GM19351 (cell line): ENCODE measurements around the gene CCR7.
A peak's percentile ranks its signal among the peaks of the same experiment; 100 is the strongest.

Source experiments
- ATAC-seq: cut with Tn5 transposase; IDR thresholded peaks from one replicate; pipeline ENCODE4 v1.9.1; 2021; ENCODE audit warnings: mild to moderate bottlenecking, moderate library complexity; ENCODE audit not compliant: unreplicated experiment

CCR7 gene

GRCh38 chr17:40563220-40564052, 1.8 kb downstream of the CCR7 start:
- no peak for ATAC-seq

GRCh38 chr17:40562838-40563219, 2.4 kb downstream of the CCR7 start:
- ATAC-seq, result no peak

GRCh38 chr17:40561871-40562611, 3.2 kb downstream of the CCR7 start:
- ATAC-seq, result peak; percentile 38

GRCh38 chr17:40561294-40561870, 3.9 kb downstream of the CCR7 start:
- no peak for ATAC-seq

- ATAC-seq, result peak; percentile 47
Measured at GRCh38 chr17:40560592-40561293, 4.5 kb downstream of the CCR7 start.

GRCh38 chr17:40559954-40560591, 5.2 kb downstream of the CCR7 start:
- ATAC-seq, result no peak

GRCh38 chr17:40559564-40559916, 5.7 kb downstream of the CCR7 start:
- ATAC-seq, result no peak

GRCh38 chr17:40558890-40559563, 6.2 kb downstream of the CCR7 start:
- no peak for ATAC-seq

- no peak for ATAC-seq
Measured at GRCh38 chr17:40558300-40558889, 6.9 kb downstream of the CCR7 start.

- no peak for ATAC-seq
Measured at GRCh38 chr17:40557531-40558299, 7.6 kb downstream of the CCR7 start.

- ATAC-seq, result no peak
Measured at GRCh38 chr17:40556884-40557414, 8.3 kb downstream of the CCR7 start.

GRCh38 chr17:40556198-40556661, 9.0 kb downstream of the CCR7 start:
- no peak for ATAC-seq

GRCh38 chr17:40555296-40556190, 9.7 kb downstream of the CCR7 start:
- no peak for ATAC-seq

GRCh38 chr17:40554646-40555295, 10.5 kb downstream of the CCR7 start:
- ATAC-seq, result no peak

GRCh38 chr17:40553694-40554534, 11.4 kb downstream of the CCR7 start:
- ATAC-seq, result no peak
